Activated T-cell treated with anti-CD3 and anti-CD28 coated beads, Interleukin-2, amount 50 U/mL, for 4 hours (primary cell): ENCODE data around the gene OMA1. TPM values are rescaled to one million over a fixed set of nuclear protein-coding genes. Genes with fewer than 3 reads are reported as not detected.

Source experiments
- ATAC-seq, 2 donors: fragments of 200-7000 bp; cut with Tn5 transposase; one replicate each; pipeline ENCODE4 v1.10.0; 2021
- DNase-seq: peaks from one replicate; pipeline ENCODE4 v3.0.0-alpha.2; 2020
- H3K27me3 Mint-ChIP-seq: one replicate; pipeline ENCODE4 v1.8.0; 2021; ENCODE audit warnings: low read depth, mixed read lengths
- H3K36me3 Mint-ChIP-seq: one replicate; pipeline ENCODE4 v1.8.0; 2022; ENCODE audit warnings: mixed read lengths; ENCODE audit not compliant: insufficient read depth
- H3K4me1 Mint-ChIP-seq: one replicate; pipeline ENCODE4 v1.8.0; 2021; ENCODE audit warnings: low read depth, mixed read lengths
- H3K4me3 Mint-ChIP-seq: one replicate; pipeline ENCODE4 v1.8.0; 2021; ENCODE audit warnings: mild to moderate bottlenecking, moderate library complexity, mixed read lengths
- H3K9me3 Mint-ChIP-seq: one replicate; pipeline ENCODE4 v1.8.0; 2021; ENCODE audit warnings: mixed read lengths
- total RNA-seq, 3 donors: library from RNA; stranded (reverse); gene quantifications; one replicate each; pipeline ENCODE4 v1.2.1, GENCODE V29; 2021

The OMA1 gene
- total RNA-seq, 3 donors from 2014 or later, result 5.4 to 5.6 (median 5.4) TPM

DNA sequence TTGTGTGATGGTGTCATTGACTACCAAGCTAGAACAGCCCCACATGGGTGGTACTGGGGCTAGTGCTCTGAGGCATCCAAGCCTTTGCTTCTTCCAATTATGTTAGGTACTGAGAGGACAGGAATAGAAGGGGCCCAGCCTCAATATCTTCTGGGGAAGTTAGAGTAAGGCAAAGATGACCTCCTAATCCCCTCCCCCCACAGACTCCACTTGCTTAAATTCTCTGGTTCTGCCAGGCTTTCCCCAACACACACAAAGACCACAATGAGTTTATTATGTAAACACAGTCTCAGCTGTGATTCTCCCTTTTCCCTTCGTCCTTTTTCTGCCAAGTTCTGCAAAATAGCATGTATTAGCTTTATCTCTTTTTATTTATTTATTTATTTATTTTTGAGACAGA lies 33.7 kb upstream of the OMA1 start:
- no peaks in the 10 kb centered on the region for H3K36me3 Mint-ChIP-seq
- no peak overlapping the region for H3K4me3 Mint-ChIP-seq
- no peaks in the 10 kb centered on the region for H3K9me3 Mint-ChIP-seq
- H3K27me3 Mint-ChIP-seq, result peaks cover 60% of the 10 kb centered on the region
- DNase-seq (no peak), ATAC-seq (no peak)
- peaks cover 21% of the 10 kb centered on the region for H3K4me1 Mint-ChIP-seq

DNA sequence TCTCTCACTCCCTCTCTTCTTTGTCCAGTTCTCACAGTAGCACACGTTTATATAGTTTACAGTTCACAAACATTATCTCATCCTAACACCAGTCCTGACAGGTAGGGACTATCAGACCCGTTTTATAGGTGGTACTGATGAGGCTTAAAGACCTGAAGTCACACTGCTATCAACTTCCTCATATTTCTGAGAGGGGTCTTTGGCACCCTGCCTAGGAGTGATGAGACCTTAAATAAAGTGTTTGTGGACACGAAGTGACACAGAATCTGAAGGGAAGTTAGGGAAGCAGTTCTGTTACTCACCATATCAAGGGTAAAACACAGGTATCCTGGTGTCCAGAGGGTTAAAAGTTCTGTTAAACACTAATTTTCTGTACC lies 31.1 kb upstream of the OMA1 start:
- Mint-ChIP-seq H3K4me1 (peaks cover 31% of the 10 kb centered on the region), H3K36me3 (no peaks in the 10 kb centered on the region), H3K27me3 (peaks cover 61% of the 10 kb centered on the region), H3K4me3 (no peak overlapping the region), H3K9me3 (no peaks in the 10 kb centered on the region)
- no peak for DNase-seq
- ATAC-seq, result no peak

DNA sequence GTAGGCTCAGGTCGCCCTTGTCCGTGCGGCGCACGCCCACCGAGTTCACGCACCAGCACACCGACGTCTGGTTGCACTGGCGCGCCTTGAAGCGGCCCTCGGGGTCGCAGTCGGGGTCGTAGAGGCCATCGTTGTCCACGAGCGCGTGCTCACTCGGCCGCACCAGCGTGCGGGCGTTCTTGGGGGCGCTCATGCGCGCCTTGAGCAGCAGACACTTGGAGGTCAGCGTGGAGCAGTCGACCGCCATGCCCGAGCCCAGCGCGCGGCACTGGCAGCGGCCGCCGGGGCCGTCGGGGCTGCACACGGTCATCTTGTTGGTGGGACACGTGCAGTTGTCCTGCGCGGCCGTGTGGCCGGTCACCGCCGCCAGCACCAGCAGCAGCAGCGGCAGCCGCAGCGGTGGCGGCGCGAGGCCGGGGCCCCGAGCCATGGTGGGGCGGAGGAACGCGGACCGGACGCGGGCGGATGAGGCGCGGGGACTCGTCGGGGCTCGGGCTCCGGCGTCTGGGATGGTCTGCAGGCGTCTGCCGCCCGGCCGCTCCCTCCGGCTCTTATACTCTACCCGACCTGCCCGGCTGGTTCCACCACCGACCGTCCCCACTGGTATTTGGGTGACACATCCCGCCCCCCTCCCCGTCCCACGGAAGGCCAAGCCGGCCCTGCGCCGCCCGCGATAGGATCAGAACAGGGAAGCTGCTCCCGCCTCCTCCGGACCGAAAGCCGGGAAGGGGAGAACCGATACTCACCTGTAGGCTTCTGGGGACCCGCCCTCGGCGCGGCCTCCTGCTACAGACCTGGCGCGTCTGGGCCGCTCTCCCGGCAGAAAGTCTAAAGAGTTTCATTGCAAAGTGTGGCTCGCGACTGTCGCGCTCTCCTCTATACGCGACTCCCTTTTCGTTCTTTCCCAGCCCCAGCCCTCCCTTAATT lies 30.5 kb upstream of the OMA1 start, which contains the start of gene TACSTD2:
TSS of gene TACSTD2 (minus strand) at position 526 of the 927 bp plus-strand sequence. CDS start at position 430, 96 bp downstream.
- peak within 1 kb of the TSS; percentile 66 for H3K4me3 Mint-ChIP-seq
- no peaks in the 10 kb centered on the region for H3K9me3 Mint-ChIP-seq
- ATAC-seq (peak in 1 of 2 donors; percentile 12), DNase-seq (no peak)
- H3K27me3 Mint-ChIP-seq, result peaks cover 64% of the 10 kb centered on the region
- peaks cover 31% of the 10 kb centered on the region for H3K4me1 Mint-ChIP-seq
- H3K36me3 Mint-ChIP-seq, result no peaks in the 10 kb centered on the region

GRCh38 chr1:58576325-58576726 lies 29.8 kb upstream of the OMA1 start:
- no peak for DNase-seq
- peak; percentile 17 to 22 for ATAC-seq
- Mint-ChIP-seq H3K9me3 (no peaks in the 10 kb centered on the region), H3K4me3 (peak overlapping the region; percentile 66), H3K36me3 (no peaks in the 10 kb centered on the region), H3K27me3 (peaks cover 70% of the 10 kb centered on the region), H3K4me1 (peaks cover 31% of the 10 kb centered on the region)

GRCh38 chr1:58575551-58576324 lies 29.2 kb upstream of the OMA1 start:
- H3K9me3 Mint-ChIP-seq, result no peaks in the 10 kb centered on the region
- ATAC-seq, result no peak
- H3K36me3 Mint-ChIP-seq, result no peaks in the 10 kb centered on the region
- peak overlapping the region; percentile 66 for H3K4me3 Mint-ChIP-seq
- peaks cover 31% of the 10 kb centered on the region for H3K4me1 Mint-ChIP-seq
- DNase-seq, result no peak
- peaks cover 68% of the 10 kb centered on the region for H3K27me3 Mint-ChIP-seq

DNA sequence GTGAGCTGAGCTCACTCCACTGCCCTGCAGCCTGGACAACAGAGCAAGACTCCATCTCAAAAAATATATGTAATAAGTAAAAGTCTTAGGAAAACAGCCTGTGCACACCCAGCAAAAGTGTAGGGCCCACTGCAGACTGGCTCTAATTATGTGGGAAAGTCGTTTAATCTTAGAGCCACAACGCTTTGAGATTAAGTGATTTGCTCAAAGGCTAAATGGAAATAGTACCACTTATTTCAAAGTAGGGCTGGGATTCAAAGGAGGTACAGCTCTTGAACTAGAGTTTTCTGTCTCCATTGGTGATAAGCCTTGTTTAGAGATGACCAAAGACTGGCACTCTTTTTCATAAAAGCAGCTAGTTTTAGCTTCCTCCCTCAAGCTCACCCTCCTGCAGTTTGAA lies 28.3 kb upstream of the OMA1 start:
- no peaks in the 10 kb centered on the region for H3K36me3 Mint-ChIP-seq
- H3K4me1 Mint-ChIP-seq, result peaks cover 31% of the 10 kb centered on the region
- ATAC-seq, result no peak
- no peaks in the 10 kb centered on the region for H3K9me3 Mint-ChIP-seq
- peaks cover 68% of the 10 kb centered on the region for H3K27me3 Mint-ChIP-seq
- DNase-seq, result no peak
- H3K4me3 Mint-ChIP-seq, result no peak overlapping the region

- H3K9me3 Mint-ChIP-seq, result no peaks in the 10 kb centered on the region
- H3K4me1 Mint-ChIP-seq, result peaks cover 31% of the 10 kb centered on the region
- no peak overlapping the region for H3K4me3 Mint-ChIP-seq
- peak; percentile 90 to 92 for ATAC-seq
- H3K36me3 Mint-ChIP-seq, result no peaks in the 10 kb centered on the region
- peaks cover 65% of the 10 kb centered on the region for H3K27me3 Mint-ChIP-seq
- DNase-seq, result no peak
Measured at GRCh38 chr1:58573705-58574591, 27.4 kb upstream of the OMA1 start.

DNA sequence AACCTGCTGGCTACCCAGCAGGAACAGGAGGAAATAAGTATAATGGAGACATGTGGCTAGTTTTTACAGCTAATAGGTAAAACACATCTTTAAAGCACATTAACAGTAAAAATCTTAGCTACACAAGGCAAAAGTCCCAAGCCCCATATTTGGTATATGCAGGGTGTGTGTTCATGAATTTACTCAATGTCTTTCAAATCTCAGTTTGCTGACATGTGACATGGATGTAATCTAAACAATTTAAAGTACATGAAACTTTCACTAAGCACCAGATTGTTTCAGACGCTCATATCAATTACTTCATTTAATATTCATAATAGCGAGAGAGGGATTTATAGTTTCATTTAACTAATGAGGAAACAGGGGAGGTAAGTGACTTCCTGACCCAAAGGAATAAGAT lies 26.6 kb upstream of the OMA1 start:
- no peak for DNase-seq
- Mint-ChIP-seq H3K36me3 (no peaks in the 10 kb centered on the region), H3K4me3 (no peak overlapping the region), H3K4me1 (peaks cover 31% of the 10 kb centered on the region), H3K27me3 (peaks cover 67% of the 10 kb centered on the region), H3K9me3 (no peaks in the 10 kb centered on the region)
- ATAC-seq, result no peak

DNA sequence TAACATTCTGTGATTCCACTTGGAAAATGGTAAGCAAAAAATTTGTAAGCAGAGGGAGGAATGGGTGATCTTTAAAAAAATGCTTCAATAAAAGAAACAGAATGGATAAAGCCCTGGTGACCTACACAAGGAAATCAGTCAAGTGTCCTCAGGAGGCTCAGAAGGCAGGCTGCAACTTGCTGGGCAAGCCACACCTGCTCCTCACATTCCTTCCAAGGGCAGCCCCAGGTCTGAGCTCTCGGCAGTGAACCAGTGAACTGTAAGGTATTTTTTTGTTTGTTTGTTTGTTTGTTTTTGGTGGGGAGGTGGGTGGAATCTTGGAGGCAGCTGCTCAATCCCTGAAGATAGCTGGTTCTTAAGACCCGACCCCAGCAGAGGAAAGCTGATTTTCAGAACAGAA lies 26.2 kb upstream of the OMA1 start:
- DNase-seq (no peak), ATAC-seq (no peak)
- Mint-ChIP-seq H3K27me3 (peaks cover 63% of the 10 kb centered on the region), H3K4me3 (no peak overlapping the region), H3K36me3 (no peaks in the 10 kb centered on the region), H3K9me3 (no peaks in the 10 kb centered on the region), H3K4me1 (peaks cover 29% of the 10 kb centered on the region)

DNA sequence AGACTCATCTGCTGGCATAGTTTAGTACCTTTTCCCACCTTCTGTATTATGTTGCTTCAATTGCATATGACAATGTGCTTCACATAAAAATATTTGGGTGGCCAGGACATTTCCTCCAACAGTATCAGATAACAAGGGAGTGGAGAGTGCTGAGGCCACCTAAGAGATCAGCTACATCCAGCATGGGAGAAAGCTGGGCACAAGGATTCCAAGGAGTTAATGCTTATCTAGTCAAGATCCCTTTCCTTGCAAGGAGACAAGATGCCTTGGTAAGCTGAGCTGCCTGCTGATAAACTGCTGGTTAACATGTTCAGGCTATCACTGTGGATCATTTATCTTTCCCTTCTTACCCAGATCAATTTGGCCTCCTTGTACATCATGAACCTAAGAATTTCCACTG lies 25.1 kb upstream of the OMA1 start:
- Mint-ChIP-seq H3K36me3 (no peaks in the 10 kb centered on the region), H3K4me1 (peaks cover 24% of the 10 kb centered on the region), H3K27me3 (peaks cover 59% of the 10 kb centered on the region), H3K4me3 (no peak overlapping the region), H3K9me3 (no peaks in the 10 kb centered on the region)
- ATAC-seq (no peak), DNase-seq (no peak)

GRCh38 chr1:58570817-58571216 lies 24.3 kb upstream of the OMA1 start:
- peaks cover 51% of the 10 kb centered on the region for H3K27me3 Mint-ChIP-seq
- H3K9me3 Mint-ChIP-seq, result no peaks in the 10 kb centered on the region
- no peaks in the 10 kb centered on the region for H3K36me3 Mint-ChIP-seq
- ATAC-seq, result no peak
- peaks cover 18% of the 10 kb centered on the region for H3K4me1 Mint-ChIP-seq
- no peak for DNase-seq
- H3K4me3 Mint-ChIP-seq, result no peak overlapping the region

- H3K4me1 Mint-ChIP-seq, result peaks cover 15% of the 10 kb centered on the region
- no peak overlapping the region for H3K4me3 Mint-ChIP-seq
- H3K36me3 Mint-ChIP-seq, result no peaks in the 10 kb centered on the region
- no peak for DNase-seq
- no peak for ATAC-seq
- no peaks in the 10 kb centered on the region for H3K9me3 Mint-ChIP-seq
- peaks cover 44% of the 10 kb centered on the region for H3K27me3 Mint-ChIP-seq
Measured at GRCh38 chr1:58570094-58570493, 23.6 kb upstream of the OMA1 start.

GRCh38 chr1:58568911-58569310 lies 22.4 kb upstream of the OMA1 start:
- H3K36me3 Mint-ChIP-seq, result no peaks in the 10 kb centered on the region
- H3K27me3 Mint-ChIP-seq, result peaks cover 38% of the 10 kb centered on the region
- no peak for DNase-seq

More at GRCh38 chr1:58568911-58569310, 22.4 kb upstream of the OMA1 start:
- ATAC-seq, result no peak
- Mint-ChIP-seq H3K9me3 (no peaks in the 10 kb centered on the region), H3K4me3 (no peak overlapping the region), H3K4me1 (peaks cover 11% of the 10 kb centered on the region)
